HepG2 (cell line): Measurements from ENCODE around the gene FGFBP2.

ENCODE experiments used
- CTCF ChIP-seq: sonication (generic); formaldehyde crosslinking; IDR thresholded peaks from 2 replicates; pipeline ENCODE4 v1.5.0; 2020; ENCODE audit warnings: mild to moderate bottlenecking, missing genetic modification reagents, moderate library complexity
- PATZ1 ChIP-seq: sonication (generic); formaldehyde crosslinking; IDR thresholded peaks from 2 replicates; pipeline ENCODE4 v1.4.0; 2020; ENCODE audit warnings: missing genetic modification reagents
- ZNF143 ChIP-seq: sonication (generic); formaldehyde crosslinking; IDR thresholded peaks from 2 replicates; pipeline ENCODE4 v1.4.0; 2020; ENCODE audit warnings: missing genetic modification reagents

- no peak for TF ChIP-seq CTCF (CRISPR knock-in tag)
- TF ChIP-seq PATZ1 (CRISPR knock-in tag), result no peak
- no peak for TF ChIP-seq ZNF143
Observed at GRCh38 chr4:16007471-16008095, 44.6 kb upstream of the FGFBP2 start.
